ENCODE results near the gene B3GAT2. TPM values are rescaled to one million over a fixed set of nuclear protein-coding genes. Genes with fewer than 3 reads are reported as not detected.

The B3GAT2 gene
- total RNA-seq, 1 experiment from 2014 or later, result 0.11 TPM

GRCh38 chr6:70860045-70860444, 96.8 kb downstream of the B3GAT2 start:
- no TSS peak for BruUV-seq (replicated peaks)
- no peak for DNase-seq
- Histone ChIP-seq H3K9me3 (no peaks in the 10 kb centered on the region), H3K4me1 (no peaks in the 10 kb centered on the region), H3K27me3 (replicated peaks; ENCODE audit: control insufficient read depth, insufficient read depth, low read length) (no peaks in the 10 kb centered on the region), H3K36me3 (ENCODE audit: control insufficient read depth, insufficient read depth, low read length) (no peaks in the 10 kb centered on the region), H3K4me3 (ENCODE audit: low read depth, low read length) (no peak overlapping the region)
- no peak overlapping the region for H3K27ac Mint-ChIP-seq (ENCODE audit: unreplicated experiment)
- no peaks in the 10 kb centered on the region for H3K9me3 Mint-ChIP-seq (ENCODE audit: unreplicated experiment)
- POLR2A ChIA-PET, result no interaction called here
- TF ChIP-seq CTCF (IDR thresholded peaks at IDR 0.05; ENCODE audit: insufficient read depth in 1 of 2, low read depth in 1 of 2, low read length in 1 of 2, severe bottlenecking in 1 of 2, unreplicated experiment in 1 of 2), result no peak
- intact Hi-C loops (cut with micrococcal nuclease; ENCODE audit: unreplicated experiment), result no loop called here
- no peak overlapping the region for H3K4me3 Mint-ChIP-seq (ENCODE audit: unreplicated experiment)
- no peaks in the 10 kb centered on the region for H3K27me3 Mint-ChIP-seq (ENCODE audit: insufficient read depth, unreplicated experiment)
- H3K4me1 Mint-ChIP-seq (ENCODE audit: low read depth, unreplicated experiment), result no peaks in the 10 kb centered on the region
- CTCF ChIA-PET, result no interaction called here
- H3K36me3 Mint-ChIP-seq (ENCODE audit: insufficient read depth, unreplicated experiment), result peaks cover 8% of the 10 kb centered on the region

GRCh38 chr6:70857387-70858077, 99.3 kb downstream of the B3GAT2 start:
- ChIA-PET CTCF (no interaction called here), POLR2A (no interaction called here)
- Histone ChIP-seq H3K27me3 (replicated peaks; ENCODE audit: control insufficient read depth, insufficient read depth, low read length) (no peaks in the 10 kb centered on the region), H3K36me3 (ENCODE audit: control insufficient read depth, insufficient read depth, low read length) (no peaks in the 10 kb centered on the region), H3K4me3 (ENCODE audit: low read depth, low read length) (no peak overlapping the region), H3K9me3 (no peaks in the 10 kb centered on the region), H3K4me1 (no peaks in the 10 kb centered on the region)
- DNase-seq, result no peak
- H3K9me3 Mint-ChIP-seq (ENCODE audit: unreplicated experiment), result no peaks in the 10 kb centered on the region
- H3K4me1 Mint-ChIP-seq (ENCODE audit: low read depth, unreplicated experiment), result no peaks in the 10 kb centered on the region
- no peak overlapping the region for H3K4me3 Mint-ChIP-seq (ENCODE audit: unreplicated experiment)
- no peak overlapping the region for H3K27ac Mint-ChIP-seq (ENCODE audit: unreplicated experiment)
- no peak for TF ChIP-seq CTCF (IDR thresholded peaks at IDR 0.05; ENCODE audit: insufficient read depth in 1 of 2, low read depth in 1 of 2, low read length in 1 of 2, severe bottlenecking in 1 of 2, unreplicated experiment in 1 of 2)
- peaks cover 12% of the 10 kb centered on the region for H3K36me3 Mint-ChIP-seq (ENCODE audit: insufficient read depth, unreplicated experiment)
- intact Hi-C loops (cut with micrococcal nuclease; ENCODE audit: unreplicated experiment), result no loop called here
- H3K27me3 Mint-ChIP-seq (ENCODE audit: insufficient read depth, unreplicated experiment), result no peaks in the 10 kb centered on the region
- no TSS peak for BruUV-seq (replicated peaks)

GRCh38 chr6:70852667-70853246, 104.1 kb downstream of the B3GAT2 start:
- Mint-ChIP-seq H3K27me3 (ENCODE audit: insufficient read depth, unreplicated experiment) (no peaks in the 10 kb centered on the region), H3K36me3 (ENCODE audit: insufficient read depth, unreplicated experiment) (peaks cover 6% of the 10 kb centered on the region), H3K9me3 (ENCODE audit: unreplicated experiment) (no peaks in the 10 kb centered on the region), H3K27ac (ENCODE audit: unreplicated experiment) (no peak overlapping the region), H3K4me1 (ENCODE audit: low read depth, unreplicated experiment) (no peaks in the 10 kb centered on the region), H3K4me3 (ENCODE audit: unreplicated experiment) (no peak overlapping the region)
- Histone ChIP-seq H3K36me3 (ENCODE audit: control insufficient read depth, insufficient read depth, low read length) (no peaks in the 10 kb centered on the region), H3K4me3 (ENCODE audit: low read depth, low read length) (no peak overlapping the region), H3K27me3 (replicated peaks; ENCODE audit: control insufficient read depth, insufficient read depth, low read length) (no peaks in the 10 kb centered on the region), H3K4me1 (peaks cover 5% of the 10 kb centered on the region; the same call in 1 of the 2 replicates), H3K9me3 (no peaks in the 10 kb centered on the region)
- BruUV-seq (replicated peaks), result no TSS peak
- TF ChIP-seq CTCF (IDR thresholded peaks at IDR 0.05; ENCODE audit: insufficient read depth in 1 of 2, low read depth in 1 of 2, low read length in 1 of 2, severe bottlenecking in 1 of 2, unreplicated experiment in 1 of 2), result no peak
- ChIA-PET CTCF (no interaction called here), POLR2A (no interaction called here)
- DNase-seq, result no peak
- intact Hi-C loops (cut with micrococcal nuclease; ENCODE audit: unreplicated experiment), result no loop called here
